ENCODE results near the gene DIAPH3.

DIAPH3 gene

DNA sequence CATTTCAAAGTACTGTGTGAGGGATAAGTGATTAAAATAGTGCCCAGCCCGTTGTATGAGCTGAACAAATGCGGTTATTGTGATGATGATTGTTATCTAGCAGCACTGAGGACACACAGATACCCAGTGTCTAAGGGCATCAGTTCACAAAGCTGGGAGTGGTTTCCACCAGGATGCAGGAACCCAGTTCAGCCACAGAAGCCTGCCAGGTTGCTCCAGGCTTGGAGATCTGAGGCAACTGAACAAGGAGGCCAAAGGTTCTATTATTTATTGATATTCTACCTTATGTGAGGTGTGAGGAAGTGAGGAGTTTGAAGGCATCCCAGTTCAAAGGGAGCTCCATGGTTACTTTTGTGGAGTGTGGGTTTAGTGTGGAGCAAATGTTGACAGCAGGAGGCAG lies 13.2 kb downstream of the DIAPH3 start:
- DNase-seq, result no peak

GRCh38 chr13:60148918-60149317 lies 14.8 kb downstream of the DIAPH3 start:
- no peak for DNase-seq

DNA sequence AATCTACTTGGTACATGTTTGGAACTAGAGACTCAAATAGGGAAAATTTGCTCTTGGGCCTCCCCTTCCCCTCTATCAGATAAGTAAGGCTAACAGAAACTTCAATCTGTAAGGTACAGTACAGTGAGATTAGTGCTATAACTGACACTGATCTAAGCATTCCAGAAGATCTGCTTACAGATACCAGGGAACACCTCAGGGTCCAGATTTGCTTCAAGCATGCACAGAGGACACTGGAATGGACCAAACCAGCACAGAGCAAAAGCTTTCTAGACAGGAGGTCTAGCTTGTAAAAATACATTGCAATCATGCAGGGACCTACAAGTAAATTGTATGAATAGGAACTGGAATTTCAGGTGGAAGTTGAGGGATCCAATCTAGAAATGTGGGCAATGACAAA lies 16.4 kb downstream of the DIAPH3 start:
- DNase-seq, result no peak

DNA sequence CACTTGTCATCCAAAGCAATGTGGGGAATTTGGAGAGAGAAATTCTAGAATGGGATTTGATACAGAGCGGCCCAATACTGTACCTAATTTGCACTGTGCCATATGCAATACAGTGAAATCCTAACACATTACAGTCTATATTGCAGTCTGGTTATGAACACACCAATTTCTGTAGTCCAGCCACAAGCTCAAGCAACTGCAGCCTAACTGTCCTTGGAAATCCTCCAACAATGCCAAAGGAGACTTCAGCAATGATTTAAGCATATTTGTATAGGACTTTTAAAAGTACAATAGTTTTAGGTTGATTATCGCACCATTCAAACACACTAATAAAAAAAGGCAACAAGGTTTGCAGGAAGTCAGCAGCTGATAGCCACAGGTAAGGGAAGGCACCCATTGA lies 17.3 kb downstream of the DIAPH3 start:
- DNase-seq, result no peak

GRCh38 chr13:60143775-60144174 lies 20.0 kb downstream of the DIAPH3 start:
- no peak for DNase-seq

DNA sequence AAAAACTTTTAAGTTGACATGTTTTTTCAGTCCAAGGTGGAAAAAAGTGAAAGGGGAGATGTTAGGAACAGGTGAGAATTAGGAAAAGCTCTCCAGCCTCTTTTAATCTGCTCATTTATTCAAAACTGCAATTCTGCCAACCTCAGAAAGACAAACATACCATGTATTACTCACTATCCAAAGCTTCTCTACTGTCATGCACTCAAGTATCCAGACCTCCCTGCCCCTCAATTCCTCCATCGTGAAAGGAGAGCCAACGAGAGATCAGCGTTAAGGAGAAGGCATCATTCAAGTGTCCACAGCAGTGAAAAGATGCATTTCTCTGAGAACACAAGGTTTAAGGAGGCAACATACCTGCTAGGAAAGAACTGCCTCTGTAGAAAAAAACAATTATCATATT lies 24.5 kb downstream of the DIAPH3 start:
- DNase-seq, result no peak

GRCh38 chr13:60138674-60139073 lies 25.1 kb downstream of the DIAPH3 start:
- no peak for DNase-seq

GRCh38 chr13:60137911-60138560 lies 25.7 kb downstream of the DIAPH3 start:
- DNase-seq, result no peak

GRCh38 chr13:60135344-60135743 lies 28.4 kb downstream of the DIAPH3 start:
- no peak for DNase-seq

GRCh38 chr13:60134376-60134775 lies 29.4 kb downstream of the DIAPH3 start:
- no peak for DNase-seq

GRCh38 chr13:60121337-60121687 lies 42.4 kb downstream of the DIAPH3 start:
- DNase-seq, result no peak

- DNase-seq, result no peak
These were observed 43.0 kb downstream of the DIAPH3 start for GRCh38 chr13:60120617-60121336.

DNA sequence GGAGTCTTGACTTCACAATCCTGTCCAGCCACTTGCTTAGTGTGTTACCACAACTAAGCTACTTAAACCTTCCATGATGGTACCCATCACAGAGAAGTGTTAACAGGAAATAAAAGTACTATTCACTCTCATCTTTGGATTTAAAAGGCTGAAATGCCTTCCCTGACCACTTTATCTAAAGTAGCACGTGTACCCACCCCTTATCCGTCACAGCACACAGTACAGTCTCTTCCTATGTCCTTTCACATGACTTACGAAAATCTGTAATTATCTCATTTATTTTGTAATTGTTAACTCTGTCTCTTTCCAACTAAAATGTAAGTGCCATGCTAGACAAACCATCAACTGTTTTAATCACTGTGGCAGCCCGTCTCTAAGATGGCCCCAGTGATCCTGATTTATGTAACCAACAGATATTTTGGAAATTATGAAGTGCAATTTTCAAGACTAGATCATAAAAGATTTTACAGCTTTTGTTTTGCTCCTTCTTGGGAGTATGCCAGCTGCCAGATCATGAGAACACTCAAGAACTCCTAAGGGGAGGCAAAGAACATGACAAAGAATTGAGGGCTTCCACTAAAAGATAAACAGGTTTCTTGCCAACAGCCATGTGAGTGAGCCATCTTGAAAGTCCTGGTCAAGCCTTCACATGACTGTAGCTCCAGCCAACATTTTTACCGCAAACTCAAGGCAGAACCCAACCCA lies 44.9 kb downstream of the DIAPH3 start:
- no peak for DNase-seq

GRCh38 chr13:60114499-60115028 lies 49.2 kb downstream of the DIAPH3 start:
- DNase-seq, result no peak

DNA sequence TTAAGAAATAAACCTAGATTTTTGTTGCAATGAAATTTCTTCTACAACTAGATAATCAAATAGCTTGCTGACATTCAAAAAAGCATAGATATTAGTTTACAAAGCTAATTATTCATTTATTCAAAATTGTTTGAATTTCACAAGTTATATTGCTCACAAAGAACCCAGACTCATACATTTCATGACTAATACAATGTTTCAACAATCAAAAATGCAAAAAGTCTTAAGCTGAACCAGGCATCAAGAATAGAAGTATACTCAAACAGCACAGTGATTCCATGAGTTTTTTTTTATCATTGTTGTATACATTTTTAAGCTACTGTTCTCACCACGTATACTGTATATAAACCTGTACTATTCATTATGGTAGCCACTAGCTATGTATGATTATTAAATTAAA lies 51.0 kb downstream of the DIAPH3 start:
- DNase-seq, result no peak

- no peak for DNase-seq
These were observed 52.0 kb downstream of the DIAPH3 start for GRCh38 chr13:60111691-60112090.

GRCh38 chr13:60109285-60109684 lies 54.4 kb downstream of the DIAPH3 start:
- DNase-seq, result no peak

DNA sequence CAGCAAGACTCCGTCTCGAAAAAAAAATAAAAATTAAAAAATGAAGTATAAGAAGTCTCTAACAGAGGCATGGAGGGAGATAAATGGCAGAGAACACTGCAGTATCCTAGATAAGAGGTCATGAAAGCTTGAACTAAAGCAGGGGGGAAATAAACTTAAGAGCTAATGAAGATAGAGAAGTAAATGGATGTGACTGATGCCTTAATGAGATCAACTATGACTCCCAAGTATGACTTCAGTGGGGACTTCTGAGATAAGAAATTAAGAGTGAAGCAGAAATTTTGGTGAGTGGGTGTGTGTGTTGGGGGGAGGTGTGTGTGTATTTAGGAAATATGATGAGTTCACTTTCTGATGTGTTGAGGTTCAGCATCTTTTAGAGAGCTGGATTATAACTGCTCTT lies 55.1 kb downstream of the DIAPH3 start:
- DNase-seq, result no peak

- no peak for DNase-seq
These were observed 63.9 kb downstream of the DIAPH3 start for GRCh38 chr13:60099631-60100420.

DNA sequence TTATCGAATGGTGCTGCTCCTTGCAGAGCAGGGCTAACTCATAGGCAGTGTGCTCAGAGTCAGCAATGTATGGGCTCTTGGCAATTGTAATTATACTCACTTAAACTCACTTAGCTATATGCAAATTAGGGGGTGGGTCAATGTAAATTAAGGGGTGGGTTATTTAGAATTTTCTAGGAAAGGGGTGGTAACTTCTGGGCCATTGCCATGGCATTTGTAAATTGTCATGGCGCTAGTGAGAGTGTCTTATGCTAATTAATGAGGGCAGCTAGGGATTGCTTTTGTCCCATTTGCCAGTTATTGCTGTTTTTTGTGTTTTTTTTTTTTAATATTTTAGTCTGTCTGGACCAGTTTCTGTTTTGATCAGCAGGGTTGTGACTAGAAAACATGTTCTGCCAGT lies 68.4 kb downstream of the DIAPH3 start:
- peak; percentile 6 for DNase-seq

DNA sequence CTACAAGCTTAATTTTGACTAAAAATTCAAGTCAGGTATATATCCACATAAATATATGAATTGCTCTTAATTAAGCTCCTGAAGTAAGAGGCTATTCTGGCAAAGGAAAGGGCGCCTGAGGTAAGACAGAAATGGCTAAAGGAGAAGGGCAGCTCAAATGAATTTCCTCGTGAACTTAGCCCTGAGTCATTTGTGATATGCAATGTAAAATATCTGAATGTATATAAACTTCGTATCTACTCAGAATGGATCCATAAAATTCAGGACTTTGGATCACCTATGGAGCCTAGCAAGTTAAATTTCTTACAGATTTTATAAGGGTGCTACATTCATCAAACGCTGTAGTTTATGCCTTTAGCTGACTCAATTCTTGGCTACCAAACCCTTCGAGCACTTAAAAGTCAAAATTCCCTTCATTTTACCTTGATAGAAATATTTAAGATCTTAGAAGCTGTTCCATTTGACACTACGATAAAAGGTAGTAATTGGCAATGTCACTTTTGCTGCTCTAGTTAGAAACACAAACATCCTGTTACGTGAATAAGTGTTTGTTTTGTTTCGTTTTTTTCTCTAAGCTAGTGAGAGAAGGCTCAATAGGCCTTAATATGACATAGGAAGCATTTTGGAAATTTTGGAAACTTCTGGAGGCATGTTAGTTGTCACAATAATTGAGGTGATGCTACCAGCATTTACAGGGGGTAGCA lies 69.2 kb downstream of the DIAPH3 start:
- DNase-seq, result peak; percentile 8

GRCh38 chr13:60093425-60094019 lies 70.2 kb downstream of the DIAPH3 start:
- DNase-seq, result peak; percentile 28

Data from NCI-H2029 treated with DMSO at 0.1 percent for 48 hours (cell line).